Measurements from ENCODE around the gene DNAJC17.

DNA sequence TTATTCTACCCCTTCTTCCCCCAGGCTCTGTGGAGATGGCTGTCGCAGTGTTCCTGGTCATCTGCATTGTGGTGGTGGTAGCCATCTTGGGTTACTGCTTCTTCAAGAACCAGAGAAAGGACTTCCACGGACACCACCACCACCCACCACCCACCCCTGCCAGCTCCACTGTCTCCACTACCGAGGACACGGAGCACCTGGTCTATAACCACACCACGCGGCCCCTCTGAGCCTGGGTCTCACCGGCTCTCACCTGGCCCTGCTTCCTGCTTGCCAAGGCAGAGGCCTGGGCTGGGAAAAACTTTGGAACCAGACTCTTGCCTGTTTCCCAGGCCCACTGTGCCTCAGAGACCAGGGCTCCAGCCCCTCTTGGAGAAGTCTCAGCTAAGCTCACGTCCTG lies 49.5 kb upstream of the DNAJC17 start:
- TF ChIP-seq, protein P1, sequence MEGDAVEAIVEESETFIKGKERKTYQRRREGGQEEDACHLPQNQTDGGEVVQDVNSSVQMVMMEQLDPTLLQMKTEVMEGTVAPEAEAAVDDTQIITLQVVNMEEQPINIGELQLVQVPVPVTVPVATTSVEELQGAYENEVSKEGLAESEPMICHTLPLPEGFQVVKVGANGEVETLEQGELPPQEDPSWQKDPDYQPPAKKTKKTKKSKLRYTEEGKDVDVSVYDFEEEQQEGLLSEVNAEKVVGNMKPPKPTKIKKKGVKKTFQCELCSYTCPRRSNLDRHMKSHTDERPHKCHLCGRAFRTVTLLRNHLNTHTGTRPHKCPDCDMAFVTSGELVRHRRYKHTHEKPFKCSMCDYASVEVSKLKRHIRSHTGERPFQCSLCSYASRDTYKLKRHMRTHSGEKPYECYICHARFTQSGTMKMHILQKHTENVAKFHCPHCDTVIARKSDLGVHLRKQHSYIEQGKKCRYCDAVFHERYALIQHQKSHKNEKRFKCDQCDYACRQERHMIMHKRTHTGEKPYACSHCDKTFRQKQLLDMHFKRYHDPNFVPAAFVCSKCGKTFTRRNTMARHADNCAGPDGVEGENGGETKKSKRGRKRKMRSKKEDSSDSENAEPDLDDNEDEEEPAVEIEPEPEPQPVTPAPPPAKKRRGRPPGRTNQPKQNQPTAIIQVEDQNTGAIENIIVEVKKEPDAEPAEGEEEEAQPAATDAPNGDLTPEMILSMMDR (conservative IDR thresholded peaks at IDR 0.05; ENCODE audit: low read depth, low read length): no peak
- TF ChIP-seq EZH2 (IDR thresholded peaks at IDR 0.05; ENCODE audit: low read length, unreplicated experiment) (no peak), EZH2phosphoT487 (IDR thresholded peaks at IDR 0.05; ENCODE audit: borderline replicate concordance, low read length) (no peak)

Measured in PC-3 (cell line).